HG02885 (cell line): ENCODE measurements around the gene PMPCA.
"Not testable (repeated sequence)": the region's sequence is repeated elsewhere in the genome, so short reads cannot be mapped to it uniquely, and the experiment has no call there.

Experiments
- ATAC-seq: cut with Tn5 transposase; IDR thresholded peaks from one replicate; pipeline ENCODE4 v1.9.1; 2021; ENCODE audit warnings: mild to moderate bottlenecking; ENCODE audit not compliant: unreplicated experiment, poor library complexity

Gene PMPCA

DNA sequence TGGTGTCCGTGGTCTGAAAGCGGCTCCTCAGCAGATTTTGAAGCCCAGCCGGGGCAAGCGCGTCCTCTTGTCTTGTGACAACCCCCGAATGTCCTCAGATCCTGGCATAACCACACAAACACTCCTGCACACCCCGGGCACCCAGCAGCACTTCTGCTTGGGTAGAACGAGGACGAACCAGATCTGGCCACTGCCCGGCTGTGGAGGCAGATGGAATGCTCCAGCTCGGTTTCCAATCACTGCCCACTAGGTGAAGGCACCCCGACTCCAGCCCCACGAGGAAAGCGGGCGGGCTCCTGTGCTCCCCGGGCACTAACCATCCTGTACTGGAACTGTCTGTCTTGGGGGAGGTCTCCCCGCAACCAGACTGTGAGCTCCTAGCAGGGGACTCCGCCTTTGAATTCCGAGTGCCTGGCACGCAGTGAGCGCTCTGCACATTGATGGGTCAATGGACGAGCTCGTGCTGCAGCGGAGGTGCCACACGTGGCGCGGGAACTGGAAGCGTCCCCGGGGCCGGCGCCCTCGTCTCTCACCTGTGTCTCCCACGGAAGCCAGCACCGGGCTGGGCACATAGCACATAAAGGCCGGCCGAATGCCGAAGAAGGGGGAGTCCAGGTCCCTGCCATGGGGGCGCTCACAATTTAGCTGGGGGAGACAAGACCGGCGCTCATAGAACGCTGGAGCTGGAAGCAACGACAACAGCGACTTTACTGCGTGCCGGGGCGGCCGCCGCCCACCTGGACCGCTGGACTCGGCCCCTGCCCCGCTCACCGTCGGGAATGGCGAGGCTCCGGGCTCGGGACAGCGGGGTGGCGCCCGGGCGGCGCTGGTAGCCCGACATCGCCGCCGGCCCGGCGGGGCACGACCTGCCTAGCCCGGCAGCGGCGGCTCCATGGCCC lies 652 bp upstream of the PMPCA start:
- ATAC-seq = peak; percentile 29

DNA sequence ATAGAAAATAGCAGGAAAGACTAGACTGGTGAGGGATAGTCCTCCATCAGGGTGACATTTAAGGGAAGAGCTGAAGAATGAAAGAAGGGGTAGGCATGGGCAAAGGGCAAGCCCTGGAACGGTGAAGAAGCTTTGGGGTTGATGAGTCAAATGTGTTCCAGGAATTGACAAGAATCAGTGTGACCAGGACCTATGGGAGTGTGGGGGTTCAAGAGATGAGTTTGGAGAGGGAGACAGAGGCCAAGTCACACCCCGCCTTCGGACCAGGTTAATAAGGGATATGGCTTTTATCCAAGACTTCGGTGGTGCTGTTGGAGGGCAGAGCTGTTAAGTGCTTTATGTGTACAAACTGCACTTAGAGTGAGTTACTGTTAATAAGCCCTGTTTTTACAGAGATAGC lies 920 bp downstream of the PMPCA start:
- no peak for ATAC-seq

DNA sequence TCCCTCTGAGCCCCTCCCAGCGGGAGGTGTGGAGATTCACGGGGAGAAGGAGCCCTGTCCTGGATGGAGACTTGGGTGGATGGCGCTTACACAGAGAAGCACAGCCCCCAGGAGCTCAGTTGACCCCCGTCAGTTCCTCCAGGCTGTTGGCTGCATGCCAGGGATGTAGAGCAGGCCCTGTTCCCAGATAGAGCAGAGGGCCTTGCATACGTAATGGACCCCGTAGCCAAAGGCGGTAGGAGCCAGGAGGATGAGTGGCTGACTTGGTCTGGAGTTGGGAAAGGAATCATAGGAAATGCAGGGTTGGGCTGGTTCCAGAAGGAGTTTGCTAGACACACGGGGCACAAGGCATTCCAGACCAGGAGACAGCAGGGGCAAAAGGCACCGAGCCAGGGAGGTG lies 2.5 kb downstream of the PMPCA start:
- ATAC-seq = no peak

DNA sequence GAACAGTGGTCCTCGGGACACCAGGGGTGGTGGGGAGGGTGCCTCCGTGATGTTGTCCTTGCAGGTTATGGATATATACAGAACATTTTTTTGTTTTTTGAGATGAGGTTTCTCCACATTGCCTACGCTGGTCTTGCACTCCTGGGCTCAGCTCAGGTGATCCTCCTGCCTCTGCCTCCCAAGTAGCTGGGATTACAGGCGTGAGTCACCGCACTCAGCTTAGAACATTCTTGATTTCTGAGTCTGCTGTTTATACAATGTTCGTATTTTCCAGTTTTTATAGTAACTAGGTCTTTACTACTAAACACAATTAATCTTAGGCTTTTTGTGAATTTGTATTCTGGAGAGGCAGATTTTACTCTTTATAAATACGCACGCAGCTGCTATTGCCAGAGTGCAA lies 6.0 kb downstream of the PMPCA start:
- ATAC-seq = no peak

DNA sequence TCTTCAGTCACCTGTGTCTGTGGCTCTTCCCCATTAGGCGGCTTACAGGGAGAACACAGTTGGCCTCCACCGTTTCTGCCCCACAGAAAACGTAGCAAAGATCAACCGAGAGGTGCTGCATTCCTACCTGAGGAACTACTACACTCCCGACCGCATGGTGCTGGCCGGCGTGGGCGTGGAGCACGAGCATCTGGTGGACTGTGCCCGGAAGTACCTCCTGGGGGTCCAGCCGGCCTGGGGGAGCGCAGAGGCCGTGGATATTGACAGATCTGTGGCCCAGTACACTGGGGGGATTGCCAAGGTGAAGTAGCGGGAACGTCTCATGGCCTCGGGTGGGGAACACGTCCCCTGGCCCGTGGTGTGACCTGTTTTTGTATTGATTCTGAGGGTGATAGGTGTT lies 6.5 kb downstream of the PMPCA start:
- ATAC-seq = no peak

DNA sequence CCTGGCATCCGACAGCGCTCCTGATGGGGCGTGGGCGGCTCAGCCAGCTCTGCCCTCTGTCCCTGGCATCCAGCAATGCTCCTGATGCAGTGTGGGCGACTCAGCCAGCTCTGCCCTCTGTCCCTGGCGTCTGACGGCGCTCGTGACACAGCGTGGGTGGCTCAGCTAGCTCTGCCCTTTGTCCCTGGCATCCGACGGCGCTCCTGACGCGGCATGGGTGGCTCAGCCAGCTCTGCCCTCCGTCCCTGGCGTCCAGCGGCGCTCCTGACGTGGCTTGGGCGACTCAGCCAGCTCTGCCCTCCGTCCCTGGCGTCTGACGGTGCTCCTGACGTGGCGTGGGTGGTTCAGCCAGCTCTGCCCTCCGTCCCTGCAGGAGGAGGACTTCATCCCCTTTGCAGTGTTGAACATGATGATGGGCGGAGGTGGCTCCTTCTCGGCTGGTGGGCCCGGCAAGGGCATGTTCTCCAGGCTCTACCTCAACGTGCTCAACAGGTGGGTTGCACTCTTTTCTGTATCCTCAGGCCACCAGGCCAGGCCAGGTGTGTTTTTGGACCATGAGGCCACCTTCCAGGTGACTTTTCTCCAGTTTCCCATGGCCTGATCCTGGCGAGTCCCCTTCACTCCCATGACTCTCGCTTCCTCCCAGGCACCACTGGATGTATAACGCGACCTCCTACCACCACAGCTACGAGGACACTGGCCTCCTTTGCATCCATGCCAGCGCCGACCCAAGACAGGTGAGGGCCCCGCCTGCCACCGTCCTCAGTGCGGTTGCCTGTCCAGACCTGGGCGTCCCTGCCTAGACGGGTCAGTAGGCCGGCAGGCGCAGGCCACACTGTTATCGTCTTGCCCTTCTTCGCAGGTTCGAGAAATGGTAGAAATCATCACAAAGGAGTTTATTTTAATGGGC lies 8.0 kb downstream of the PMPCA start:
- ATAC-seq = no peak

DNA sequence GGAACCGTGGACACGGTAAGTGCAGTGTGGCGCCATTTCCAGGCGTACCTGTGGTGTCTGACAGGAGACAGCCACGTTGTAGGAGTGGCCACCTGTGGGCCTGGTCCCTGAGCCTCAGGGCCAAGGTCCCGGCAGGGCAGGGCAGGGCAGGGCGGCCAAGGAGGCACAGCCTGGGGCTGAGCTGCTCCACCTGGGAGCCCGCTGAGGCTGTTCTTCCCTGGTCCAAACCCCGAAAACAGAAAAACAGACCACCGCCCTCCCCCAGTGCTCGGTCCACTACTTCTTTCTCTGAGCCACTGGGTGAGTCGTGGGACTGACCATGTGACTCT lies 8.6 kb downstream of the PMPCA start:
- ATAC-seq = no peak

DNA sequence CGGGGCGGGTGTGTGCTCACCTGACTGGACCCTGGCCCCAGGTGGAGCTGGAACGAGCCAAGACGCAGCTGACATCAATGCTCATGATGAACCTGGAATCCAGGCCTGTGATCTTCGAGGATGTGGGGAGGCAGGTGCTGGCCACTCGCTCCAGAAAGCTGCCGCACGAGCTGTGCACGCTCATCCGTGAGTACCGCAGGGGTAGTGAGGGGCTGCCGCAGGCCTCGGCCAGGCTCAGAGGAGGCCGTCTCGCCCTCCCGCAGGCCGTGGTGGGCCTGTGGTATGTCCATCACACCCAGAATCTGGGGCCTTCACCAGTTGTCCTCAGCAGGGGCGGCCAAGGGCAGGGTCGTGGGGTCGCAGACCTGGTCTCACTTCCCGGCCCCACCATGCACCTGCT lies 11.3 kb downstream of the PMPCA start:
- ATAC-seq = no peak

DNA sequence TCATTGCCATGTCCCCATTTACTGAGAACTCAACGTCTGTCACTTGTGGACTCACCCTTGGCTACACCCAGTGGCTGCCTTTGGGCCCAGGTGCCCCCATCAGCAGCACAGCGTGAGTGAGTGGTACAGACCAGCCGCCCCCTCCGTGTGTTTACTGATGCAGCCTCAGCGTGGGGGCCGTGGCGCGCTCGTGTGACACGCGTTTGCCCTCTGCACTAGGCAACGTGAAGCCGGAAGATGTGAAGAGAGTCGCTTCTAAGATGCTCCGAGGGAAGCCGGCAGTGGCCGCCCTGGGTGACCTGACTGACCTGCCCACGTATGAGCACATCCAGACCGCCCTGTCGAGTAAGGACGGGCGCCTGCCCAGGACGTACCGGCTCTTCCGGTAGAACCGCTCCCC lies 12.4 kb downstream of the PMPCA start:
- no peak for ATAC-seq

DNA sequence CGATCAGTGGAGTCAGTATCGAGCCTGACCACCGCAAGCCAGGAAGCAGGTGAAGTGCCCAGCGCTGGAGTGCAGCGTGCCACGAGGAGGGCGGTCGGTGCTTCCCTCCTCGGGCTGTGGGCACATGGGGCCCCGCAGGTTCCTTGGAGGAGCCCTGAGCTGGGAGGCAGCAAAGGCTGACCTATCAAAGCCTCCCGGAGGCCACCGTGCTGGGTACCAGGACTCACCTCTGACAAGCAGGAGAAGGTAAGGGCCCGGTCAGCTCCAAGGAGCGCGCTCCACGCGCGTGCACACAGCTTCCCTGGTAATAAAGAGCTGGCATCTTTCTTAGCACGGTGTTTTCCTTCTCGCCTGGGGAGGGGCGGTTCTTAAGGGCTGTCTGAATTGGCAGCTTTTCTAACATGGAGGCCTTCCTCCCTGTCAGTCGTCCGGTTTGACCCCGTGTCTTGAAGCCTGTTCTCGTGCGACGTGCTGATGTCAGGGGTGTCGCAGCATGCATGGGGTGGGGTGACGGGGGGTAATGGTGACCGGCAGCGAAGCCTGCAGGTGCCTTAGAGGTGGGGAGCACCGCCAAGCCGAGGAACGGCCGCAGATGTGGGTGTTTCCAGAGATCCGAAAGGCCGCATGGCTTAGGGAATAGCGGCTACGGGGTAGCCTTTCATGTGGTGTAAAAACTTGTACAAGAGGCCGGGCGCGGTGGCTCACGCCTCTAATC lies 13.1 kb downstream of the PMPCA start:
- ATAC-seq = no peak

DNA sequence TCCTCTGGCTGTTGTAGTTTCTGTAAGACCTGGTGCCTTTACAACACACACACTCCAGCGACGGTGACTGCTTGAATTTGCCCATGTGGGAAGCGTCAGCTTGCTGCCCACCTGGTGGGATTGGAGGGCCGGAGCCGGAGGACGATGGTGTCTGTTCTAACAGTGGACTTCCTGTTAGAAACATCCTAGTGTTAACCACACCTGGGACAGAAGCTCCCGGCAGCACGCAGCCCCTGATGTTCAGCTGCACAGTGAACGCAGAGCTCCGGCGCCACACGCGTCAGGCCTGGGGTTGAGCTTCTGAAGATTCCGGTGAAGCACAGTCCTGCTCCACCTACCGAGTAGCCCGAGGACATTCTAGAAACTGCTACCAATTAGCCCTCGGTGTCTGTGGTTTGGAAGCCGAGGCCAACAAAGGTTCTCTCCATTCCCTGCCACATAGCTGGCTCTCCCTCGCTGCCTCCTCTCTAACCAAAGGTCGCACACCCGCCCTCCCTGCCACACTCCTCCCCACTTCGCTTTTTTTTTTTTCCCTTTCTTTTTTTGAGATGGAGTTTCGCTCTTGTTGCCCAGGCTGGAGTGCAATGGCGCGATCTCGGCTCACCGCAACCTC lies 14.4 kb downstream of the PMPCA start:
- ATAC-seq = no peak

DNA sequence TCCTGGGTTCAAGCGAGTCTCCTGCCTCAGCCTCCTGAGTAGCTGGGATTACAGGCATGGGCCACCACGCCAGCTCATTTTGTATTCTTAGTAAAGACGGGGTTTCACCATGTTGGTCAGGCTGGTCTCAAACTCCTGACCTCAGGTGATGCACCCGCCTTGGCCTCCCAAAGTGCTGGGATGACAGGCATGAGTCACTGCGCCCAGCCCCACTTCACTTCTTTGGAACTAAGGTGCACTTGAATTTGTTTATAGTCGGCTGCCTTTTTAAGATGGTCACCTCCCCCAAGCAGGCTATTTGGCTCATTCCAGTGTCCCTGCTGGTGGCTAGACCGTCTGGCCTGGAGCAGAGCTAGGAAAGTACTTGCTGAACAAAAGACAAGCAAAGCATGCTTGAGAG lies 14.9 kb downstream of the PMPCA start:
- not testable (repeated sequence) for ATAC-seq

DNA sequence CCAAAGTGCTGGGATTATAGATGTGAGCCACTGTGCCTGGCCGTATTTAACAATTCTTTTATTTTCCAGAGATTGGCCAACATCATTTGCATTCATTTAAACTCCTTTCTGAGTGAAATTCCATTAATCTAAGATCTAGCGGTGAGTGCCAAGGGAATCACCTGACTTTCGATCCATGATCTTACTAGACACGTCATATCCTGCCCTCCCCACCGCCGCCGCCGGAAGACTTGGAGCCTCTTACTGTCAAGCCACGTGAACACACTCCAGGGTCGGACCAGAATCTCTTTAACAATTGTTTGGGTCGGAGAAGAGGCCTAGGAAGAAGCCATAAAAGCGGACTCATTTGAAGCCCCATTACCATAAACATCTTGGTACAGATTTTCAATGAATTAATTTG lies 16.3 kb downstream of the PMPCA start:
- ATAC-seq = no peak

DNA sequence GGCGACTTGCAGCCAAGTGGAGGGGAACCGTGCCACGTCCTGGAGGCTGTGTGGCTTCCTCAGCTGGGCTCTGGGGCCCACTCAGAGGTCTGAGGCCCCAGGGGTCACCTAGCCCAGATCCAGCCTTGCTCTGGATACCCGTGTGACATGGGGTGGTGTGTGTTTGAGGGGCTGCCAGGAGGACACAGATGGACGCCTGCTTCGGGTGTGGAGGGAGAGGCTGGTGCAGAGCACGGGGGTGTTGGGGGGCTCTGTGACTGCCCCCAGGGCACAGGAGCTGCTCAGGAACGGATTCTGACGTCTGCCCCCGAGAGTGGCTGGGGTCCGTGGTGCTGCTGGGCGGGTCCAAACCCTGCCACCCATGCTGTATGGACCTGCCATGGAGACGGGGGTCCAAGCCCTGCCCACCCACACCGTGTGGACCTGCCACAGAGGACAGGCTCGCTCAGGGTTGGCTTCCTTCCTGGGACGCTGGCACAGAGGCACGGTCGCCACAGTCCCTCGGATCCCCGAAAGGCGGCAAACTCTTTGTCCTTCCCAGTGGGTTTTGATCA lies 18.7 kb downstream of the PMPCA start:
- no peak for ATAC-seq

DNA sequence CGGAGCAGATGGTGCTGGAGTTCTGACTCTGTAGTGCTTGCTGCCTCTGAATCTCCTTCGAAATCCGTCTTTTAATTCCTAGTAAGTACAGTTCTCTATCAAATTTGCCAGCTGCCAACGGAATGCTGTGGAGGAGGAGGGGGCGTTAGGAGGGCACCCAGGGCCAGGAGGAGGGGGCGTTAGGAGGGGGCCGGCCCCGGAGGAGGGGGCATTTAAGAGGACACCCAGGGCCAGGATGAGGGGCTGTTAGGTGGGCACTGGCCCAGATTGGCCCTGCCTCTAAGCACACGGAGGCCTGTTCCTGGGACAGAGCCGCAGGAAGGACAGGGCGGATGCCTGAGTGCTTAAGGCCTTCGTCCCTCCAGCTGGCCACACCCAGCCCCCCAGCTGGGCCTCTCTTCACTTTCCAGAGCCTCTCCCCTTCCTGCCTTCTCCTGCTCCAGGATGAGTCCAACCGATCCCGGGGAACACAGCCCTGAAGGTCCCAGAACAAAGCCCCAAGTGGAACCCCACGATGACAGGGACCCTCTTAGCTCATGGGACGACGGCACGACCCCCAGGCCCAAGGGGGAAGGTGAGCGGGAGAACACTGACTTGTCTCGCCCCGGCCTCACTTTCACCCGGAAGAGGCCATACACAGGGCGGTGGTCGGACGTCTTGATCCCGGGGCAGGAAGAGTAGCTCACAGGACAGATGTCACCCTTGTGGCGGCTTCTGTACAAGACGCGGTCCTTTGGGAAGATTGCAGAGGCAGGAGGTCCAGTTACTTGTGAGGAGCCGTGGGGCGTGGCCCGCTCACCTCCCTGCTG lies 19.4 kb downstream of the PMPCA start:
- no peak for ATAC-seq

DNA sequence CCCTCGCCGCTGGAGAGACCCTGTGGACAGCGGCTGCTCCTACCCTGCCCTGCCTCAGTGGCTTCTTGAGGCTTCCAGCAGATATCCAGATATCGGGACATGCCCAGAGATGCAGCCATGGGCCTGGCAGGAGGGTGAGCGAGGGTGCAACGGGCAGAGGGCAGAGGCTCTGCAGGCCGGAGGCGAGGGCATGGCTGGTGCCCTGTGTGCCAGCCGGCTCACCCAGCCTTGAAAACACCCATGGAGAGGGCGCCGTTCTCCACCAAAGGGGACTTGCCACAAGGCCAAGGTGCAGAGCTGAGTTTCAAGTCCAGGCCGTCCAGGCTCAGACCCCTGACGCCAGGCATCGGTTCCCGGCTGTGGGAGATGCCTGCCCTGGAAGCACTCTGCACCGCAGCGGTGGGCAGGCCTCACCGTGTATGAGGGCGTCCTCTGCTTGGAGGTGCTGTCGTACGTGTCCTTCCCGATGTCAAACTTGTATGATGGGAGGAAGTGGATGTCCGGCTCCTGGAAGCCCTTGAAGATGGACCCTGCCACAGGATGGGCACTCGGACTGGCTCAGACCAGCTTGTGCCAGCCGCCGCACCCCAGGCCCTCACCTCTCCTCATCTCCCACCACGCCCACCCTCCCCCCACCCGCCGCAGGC lies 20.3 kb downstream of the PMPCA start:
- no peak for ATAC-seq

DNA sequence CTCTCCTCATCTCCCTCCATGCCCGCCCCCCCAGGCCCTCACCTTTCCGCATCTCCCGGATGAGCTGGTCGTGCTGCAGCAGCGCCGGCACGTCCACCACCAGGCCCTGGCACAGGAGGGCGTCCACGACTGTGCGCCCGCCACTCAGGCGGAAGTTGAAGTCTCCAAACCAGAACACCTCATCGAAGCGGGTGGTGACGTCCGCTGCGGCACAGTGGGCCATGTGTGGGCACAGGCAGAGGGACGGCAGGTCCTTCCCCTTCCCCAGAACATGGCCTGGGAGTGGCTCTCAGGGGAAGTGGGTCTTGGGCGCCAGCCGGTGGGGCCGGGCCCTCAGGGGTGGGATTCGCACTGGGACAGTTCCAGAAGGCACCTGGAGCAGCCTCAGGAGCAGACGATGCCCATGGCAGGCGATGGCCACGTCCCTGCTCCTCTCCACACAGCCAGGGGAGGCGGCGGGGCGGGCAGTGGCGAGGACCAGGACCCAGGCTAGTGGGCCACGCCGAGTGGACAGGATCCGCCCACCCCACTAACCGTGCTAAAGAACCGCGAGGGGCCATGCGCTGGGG lies 21.4 kb downstream of the PMPCA start:
- no peak for ATAC-seq

DNA sequence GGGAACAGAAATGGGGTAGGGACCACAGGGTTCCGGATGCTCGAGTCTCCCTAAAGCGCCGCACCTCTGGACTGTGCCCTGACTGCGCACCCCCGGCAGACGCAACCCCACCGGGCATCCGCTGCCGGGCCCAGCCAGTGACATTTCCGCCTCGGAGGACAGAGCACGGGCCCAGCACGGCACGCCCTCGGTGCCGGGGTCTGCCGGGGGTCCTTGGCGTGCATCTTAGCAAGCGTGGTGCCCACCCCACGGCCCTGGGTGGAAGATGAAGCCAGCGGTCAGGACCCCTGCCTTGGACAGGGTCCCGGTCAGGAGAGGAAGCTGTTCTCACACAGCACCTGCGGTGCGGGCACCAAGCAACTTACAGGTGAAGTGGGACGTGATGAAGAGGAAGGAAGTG lies 22.1 kb downstream of the PMPCA start:
- ATAC-seq = no peak
